Adrenal gland (tissue), 12 donors: Measurements from ENCODE around the gene UBL5. TPM values are rescaled to one million over a fixed set of nuclear protein-coding genes. Genes with fewer than 3 reads are reported as not detected.

Experiments
- DNase-seq, 7 donors: peaks; one replicate each; pipeline ENCODE4 v3.0.0-alpha.2; 2019 to 2020
- H3K27ac ChIP-seq, 5 donors: fragments of 200-600 bp; sonication (generic) in 4 of 5; 1 replicate in 3 of 5; 2 replicates in 2 of 5; pipeline versions ENCODE4 v1.5.1 to v1.8.0; 2016 to 2020; ENCODE audit warnings: mild to moderate bottlenecking in 1 of 5
- H3K27me3 ChIP-seq: fragments of 200-600 bp; 2 replicates; pipeline ENCODE4 v1.8.0; 2021
- H3K36me3 ChIP-seq, 2 donors: fragments of 200-600 bp; replicated peaks in 1 of 2; 1 replicate in 1 of 2; 2 replicates in 1 of 2; pipeline versions ENCODE4 v1.5.1 to v1.8.0; 2018 to 2022
- H3K4me1 ChIP-seq, 2 donors: fragments of 200-600 bp; replicated peaks in 1 of 2; 1 replicate in 1 of 2; 2 replicates in 1 of 2; pipeline versions ENCODE4 v1.5.1 to v1.8.0; 2018 to 2021
- H3K4me3 ChIP-seq, 4 donors: fragments of 200-600 bp; sonication (generic) in 3 of 4; one replicate each; pipeline ENCODE4 v1.5.1; 2016 to 2018
- H3K9me3 ChIP-seq, 3 donors: fragments of 200-600 bp; sonication (generic) in 1 of 3; replicated peaks in 1 of 3; 1 replicate in 2 of 3; 2 replicates in 1 of 3; pipeline versions ENCODE4 v1.5.1 to v1.8.0; 2016 to 2021
- POLR2A ChIP-seq, 2 donors: fragments of 450-650 bp; IDR thresholded peaks; one replicate each; pipeline ENCODE4 v1.6.1; 2017; ENCODE audit warnings: antibody characterized with exemption in 2 of 2, mild to moderate bottlenecking in 2 of 2, moderate library complexity in 1 of 2
- WGBS, 4 donors: extraction: QIAGEN DNeasy Blood & Tissue Kit in 2 of 4; methylation state at CpG; one replicate each; pipeline versions ENCODE4 v1.1.5 to v1.1.7; 2013 to 2017; 5-methylcytosine and 5-hydroxymethylcytosine counted together
- intact Hi-C, 2 donors: fragments of 100-400 bp; cut with DNase I; formaldehyde crosslinking; loops; one replicate each; pipeline versions ENCODE4 v1.14.1 to v1.15.0; 2022 to 2023
- polyA plus RNA-seq, 3 donors: library from polyadenylated mRNA; stranded (reverse); fragments of 200-250 nt in 2 of 3; fragments of 350-450 nt in 1 of 3; fragmentation: Illumina TruSeq in 1 of 3; extraction: RNeasy Lipid Tissue Mini Kit (QIAGEN cat#74804) in 1 of 3; gene quantifications; one replicate each; pipeline ENCODE4 v1.2.3, GENCODE V29; 2013 to 2014
- total RNA-seq, 9 donors: library from RNA; depleted of rRNA in 4 of 9; stranded (reverse); fragments of >200 nt in 4 of 9; fragments of 120-200 nt in 1 of 9; fragmentation: NEBNext Ultra II Directional in 1 of 9; extraction: Animal tissue kit (Norgen Biotek cat#: 25700) in 1 of 9; gene quantifications; one replicate each; pipeline versions ENCODE4 v1.1.0 to v1.2.4, GENCODE V29; 2013 to 2023
- TF ChIP-seq, protein P1 (sequence below), 6 experiments: fragments of 450-650 bp in 4 of 6; fragments of 200-600 bp in 2 of 6; sonication (generic) in 1 of 6; IDR thresholded peaks; 1 replicate in 5 of 6; 2 replicates in 1 of 6; pipeline versions ENCODE4 v1.5.1 to v1.8.0; 2016 to 2021; ENCODE audit warnings: antibody characterized with exemption in 6 of 6, mild to moderate bottlenecking in 2 of 6, moderate library complexity in 1 of 6
- donor health status: healthy with polysubstance abuse.
- donor health status: Bipolar disorder and iron deficiency.
- donor health status: DM: yes; HTN: yes; CAD: no.
- donor health status: DM: no; HTN: no; CAD: no.
- donor health status: DM: no; HTN: no; CAD: no.
- donor health status: DM: yes; HTN: yes; CAD: no.

The UBL5 gene
- total and polyA plus RNA-seq, 12 donors: 352 to 2,424 (median 513) TPM

DNA sequence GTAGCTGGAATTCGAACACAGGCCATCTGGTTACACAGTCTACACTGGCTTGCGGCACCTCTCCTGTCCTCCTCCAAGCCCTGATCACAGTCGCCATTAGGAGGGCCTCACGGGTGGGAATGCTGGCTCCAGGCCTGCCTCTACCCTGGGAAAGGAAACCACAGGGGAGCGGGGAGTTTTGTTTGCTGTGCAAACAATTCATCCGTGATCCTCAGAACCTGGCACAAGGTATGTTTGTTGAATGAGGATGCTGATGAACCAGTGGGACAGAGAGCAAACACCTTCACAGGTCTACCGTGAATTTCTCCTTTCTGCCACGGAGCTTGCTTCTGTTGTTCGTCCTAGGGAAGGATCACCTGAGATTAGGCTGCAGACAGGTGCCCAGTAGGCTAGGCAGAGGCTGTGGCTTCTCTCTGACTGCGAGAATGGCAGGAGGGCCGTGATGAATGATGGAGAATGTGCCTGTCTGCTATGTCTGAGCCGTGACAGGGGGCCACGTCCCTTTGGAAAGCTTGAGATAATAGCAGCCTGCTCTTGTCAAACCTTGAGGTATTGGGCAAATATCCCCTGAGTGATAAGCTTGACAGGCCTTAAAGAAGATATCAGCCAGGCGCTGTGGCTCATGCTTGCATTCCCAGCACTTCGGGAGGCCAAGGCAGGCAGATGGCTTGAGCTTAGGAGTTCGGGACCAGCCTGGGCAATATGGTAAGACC lies 44.1 kb downstream of the UBL5 start:
- no peaks in the 10 kb centered on the region for H3K36me3 ChIP-seq
- H3K27me3 ChIP-seq: no peaks in the 10 kb centered on the region
- WGBS, 4 donors: 76 to 82% (median 80%) methylated on average over 11 to 16 of the region's 16 CpGs
- TF ChIP-seq POLR2A (IDR thresholded peaks at IDR 0.05): no peak
- TF ChIP-seq, protein P1, sequence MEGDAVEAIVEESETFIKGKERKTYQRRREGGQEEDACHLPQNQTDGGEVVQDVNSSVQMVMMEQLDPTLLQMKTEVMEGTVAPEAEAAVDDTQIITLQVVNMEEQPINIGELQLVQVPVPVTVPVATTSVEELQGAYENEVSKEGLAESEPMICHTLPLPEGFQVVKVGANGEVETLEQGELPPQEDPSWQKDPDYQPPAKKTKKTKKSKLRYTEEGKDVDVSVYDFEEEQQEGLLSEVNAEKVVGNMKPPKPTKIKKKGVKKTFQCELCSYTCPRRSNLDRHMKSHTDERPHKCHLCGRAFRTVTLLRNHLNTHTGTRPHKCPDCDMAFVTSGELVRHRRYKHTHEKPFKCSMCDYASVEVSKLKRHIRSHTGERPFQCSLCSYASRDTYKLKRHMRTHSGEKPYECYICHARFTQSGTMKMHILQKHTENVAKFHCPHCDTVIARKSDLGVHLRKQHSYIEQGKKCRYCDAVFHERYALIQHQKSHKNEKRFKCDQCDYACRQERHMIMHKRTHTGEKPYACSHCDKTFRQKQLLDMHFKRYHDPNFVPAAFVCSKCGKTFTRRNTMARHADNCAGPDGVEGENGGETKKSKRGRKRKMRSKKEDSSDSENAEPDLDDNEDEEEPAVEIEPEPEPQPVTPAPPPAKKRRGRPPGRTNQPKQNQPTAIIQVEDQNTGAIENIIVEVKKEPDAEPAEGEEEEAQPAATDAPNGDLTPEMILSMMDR (IDR thresholded peaks at IDR 0.05): no peak
- no peak for DNase-seq
- intact Hi-C loops: no loop called here
- H3K9me3 ChIP-seq: no peaks in the 10 kb centered on the region
- H3K4me3 ChIP-seq: no peak overlapping the region
- no peak overlapping the region for H3K27ac ChIP-seq
- H3K4me1 ChIP-seq: no peaks in the 10 kb centered on the region

DNA sequence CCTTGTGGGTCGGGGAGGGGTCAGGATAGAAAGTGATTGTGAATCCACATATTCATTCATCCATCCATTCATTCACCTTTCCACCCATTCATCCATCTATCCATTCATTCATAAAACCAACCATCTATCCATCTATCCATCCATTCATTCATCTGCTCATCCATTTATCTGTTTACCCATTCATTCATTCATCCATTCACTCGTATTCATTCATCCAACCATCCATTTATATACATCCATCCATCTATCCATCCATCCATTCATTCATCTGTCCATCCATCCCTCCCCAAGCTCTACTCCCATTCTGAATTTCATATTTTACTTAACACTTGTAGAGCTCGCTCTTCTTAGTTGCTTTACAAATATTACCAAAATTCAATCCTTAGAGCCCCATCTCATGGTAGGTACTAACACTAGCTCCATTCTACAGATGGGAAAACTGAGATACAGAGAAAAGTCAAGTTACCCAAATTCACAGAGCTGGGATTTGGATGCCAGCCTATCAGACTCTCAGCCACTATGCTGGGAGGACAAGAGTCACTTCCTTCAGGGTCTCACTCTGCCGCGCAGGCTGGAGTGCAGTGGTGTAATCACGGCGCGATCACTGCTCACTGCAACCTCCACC lies 45.0 kb downstream of the UBL5 start:
- H3K4me3 ChIP-seq: no peak overlapping the region
- intact Hi-C loops: no loop called here
- H3K4me1 ChIP-seq: no peaks in the 10 kb centered on the region
- no peak overlapping the region for H3K27ac ChIP-seq
- no peaks in the 10 kb centered on the region for H3K9me3 ChIP-seq
- DNase-seq: no peak
- 90 to 95% (median 92%) methylated on average over 8 of the region's 8 CpGs for WGBS, 4 donors
- H3K27me3 ChIP-seq: no peaks in the 10 kb centered on the region
- H3K36me3 ChIP-seq: no peaks in the 10 kb centered on the region
- TF ChIP-seq, protein P1 (IDR thresholded peaks at IDR 0.05): no peak
- TF ChIP-seq POLR2A (IDR thresholded peaks at IDR 0.05): no peak

- TF ChIP-seq, protein P1 (IDR thresholded peaks at IDR 0.05): no peak
- TF ChIP-seq POLR2A (IDR thresholded peaks at IDR 0.05): no peak
- DNase-seq: no peak
- H3K36me3 ChIP-seq: no peaks in the 10 kb centered on the region
- WGBS, 4 donors: 69 to 71% (median 70%) methylated on average over 13 of the region's 13 CpGs
- intact Hi-C loops: no loop called here
- H3K27me3 ChIP-seq: no peaks in the 10 kb centered on the region
- H3K4me1 ChIP-seq: no peaks in the 10 kb centered on the region
- no peak overlapping the region for H3K27ac ChIP-seq
- H3K9me3 ChIP-seq: no peaks in the 10 kb centered on the region
- H3K4me3 ChIP-seq: no peak overlapping the region
These were observed 47.4 kb downstream of the UBL5 start for GRCh38 chr19:9875031-9875627.

DNA sequence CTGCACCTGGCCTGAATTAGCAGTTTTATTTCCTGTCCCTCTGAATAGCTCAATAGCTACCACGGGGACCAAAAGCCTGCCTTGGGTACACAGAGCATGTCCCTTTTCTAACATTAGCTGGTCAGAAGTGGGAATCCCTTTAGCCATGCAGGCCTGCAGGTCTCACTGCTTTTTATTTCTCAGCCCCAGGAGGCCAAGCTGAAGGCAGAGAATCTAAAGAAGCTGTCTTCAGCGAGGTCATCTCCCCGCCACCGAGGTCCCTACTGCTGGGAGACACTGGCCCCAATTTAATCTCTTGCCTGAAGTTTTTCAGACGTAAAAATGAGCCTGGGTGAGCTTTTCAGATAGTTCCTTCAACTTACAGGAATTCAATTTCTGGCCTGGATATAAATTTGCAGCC lies 48.1 kb downstream of the UBL5 start:
- TF ChIP-seq POLR2A (IDR thresholded peaks at IDR 0.05): no peak
- TF ChIP-seq, protein P1 (IDR thresholded peaks at IDR 0.05): no peak
- WGBS, 4 donors: 66 to 89% (median 71%) methylated on average over 5 of the region's 5 CpGs
- no peaks in the 10 kb centered on the region for H3K4me1 ChIP-seq
- no peaks in the 10 kb centered on the region for H3K36me3 ChIP-seq
- intact Hi-C loops: no loop called here
- H3K9me3 ChIP-seq: no peaks in the 10 kb centered on the region
- no peak overlapping the region for H3K4me3 ChIP-seq
- no peak for DNase-seq
- no peaks in the 10 kb centered on the region for H3K27me3 ChIP-seq
- no peak overlapping the region for H3K27ac ChIP-seq
